Measurements from ENCODE around the gene AOC3.
"Not testable (repeated sequence)": the region's sequence is repeated elsewhere in the genome, so short reads cannot be mapped to it uniquely, and the experiment has no call there.

AOC3 gene

DNA sequence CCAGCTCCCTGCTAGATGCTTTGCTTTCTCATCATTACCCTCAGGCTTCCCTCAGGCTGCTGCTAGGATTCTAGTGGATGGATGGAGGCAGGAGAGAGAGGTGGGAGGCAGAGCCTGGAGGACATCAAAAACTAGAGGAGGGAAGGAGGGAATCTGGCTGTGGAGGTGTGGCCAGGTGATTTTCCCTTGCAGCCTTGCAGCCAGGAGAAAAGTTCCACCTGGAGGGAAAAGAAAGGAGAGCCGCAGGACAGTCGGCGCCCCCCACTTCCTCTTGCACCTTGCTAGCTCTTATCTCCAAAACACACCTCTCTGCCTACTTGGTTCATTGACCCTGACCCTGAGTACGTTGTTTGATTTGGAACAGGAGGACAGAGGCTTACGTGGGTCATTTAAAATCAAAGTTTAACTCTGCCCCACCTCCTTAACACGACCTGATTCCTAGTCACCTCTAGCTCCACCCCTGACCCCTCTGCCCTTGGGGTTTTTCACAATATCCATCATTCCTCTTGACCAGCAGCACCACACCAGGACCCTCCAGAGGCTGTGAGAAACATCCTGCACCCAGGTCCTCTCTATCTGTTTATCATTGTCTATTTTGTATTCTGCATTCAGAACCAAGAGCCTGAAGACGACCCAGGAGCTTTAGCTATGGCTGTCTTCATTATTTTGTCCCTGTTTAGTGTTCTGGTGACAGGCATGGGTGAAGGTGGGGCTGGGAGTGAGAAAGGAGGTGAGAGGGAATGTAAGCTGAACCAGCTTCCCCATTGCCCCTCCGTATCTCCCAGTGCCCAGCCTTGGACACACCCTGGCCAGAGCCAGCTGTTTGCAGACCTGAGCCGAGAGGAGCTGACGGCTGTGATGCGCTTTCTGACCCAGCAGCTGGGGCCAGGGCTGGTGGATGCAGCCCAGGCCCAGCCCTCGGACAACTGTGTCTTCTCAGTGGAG, 15.9 kb downstream of the AOC3 start:
- DNase-seq (ENCODE audit: low read depth in 2 of 2, low spot score in 1 of 2), result no peak

DNA sequence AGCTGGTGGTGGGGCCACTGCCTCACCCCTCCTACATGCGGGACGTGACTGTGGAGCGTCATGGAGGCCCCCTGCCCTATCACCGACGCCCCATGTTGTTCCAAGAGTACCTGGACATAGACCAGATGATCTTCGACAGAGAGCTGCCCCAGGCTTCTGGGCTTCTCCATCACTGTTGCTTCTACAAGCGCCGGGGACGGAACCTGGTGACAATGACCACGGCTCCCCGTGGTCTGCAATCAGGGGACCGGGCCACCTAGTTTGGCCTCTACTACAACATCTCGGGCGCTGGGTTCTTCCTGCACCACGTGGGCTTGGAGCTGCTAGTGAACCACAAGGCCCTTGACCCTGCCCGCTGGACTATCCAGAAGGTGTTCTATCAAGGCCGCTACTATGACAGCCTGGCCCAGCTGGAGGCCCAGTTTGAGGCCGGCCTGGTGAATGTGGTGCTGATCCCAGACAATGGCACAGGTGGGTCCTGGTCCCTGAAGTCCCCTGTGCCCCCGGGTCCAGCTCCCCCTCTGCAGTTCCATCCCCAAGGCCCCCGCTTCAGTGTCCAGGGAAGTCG, 16.8 kb downstream of the AOC3 start:
- DNase-seq (ENCODE audit: low read depth in 2 of 2, low spot score in 1 of 2), result not testable (repeated sequence)

DNA sequence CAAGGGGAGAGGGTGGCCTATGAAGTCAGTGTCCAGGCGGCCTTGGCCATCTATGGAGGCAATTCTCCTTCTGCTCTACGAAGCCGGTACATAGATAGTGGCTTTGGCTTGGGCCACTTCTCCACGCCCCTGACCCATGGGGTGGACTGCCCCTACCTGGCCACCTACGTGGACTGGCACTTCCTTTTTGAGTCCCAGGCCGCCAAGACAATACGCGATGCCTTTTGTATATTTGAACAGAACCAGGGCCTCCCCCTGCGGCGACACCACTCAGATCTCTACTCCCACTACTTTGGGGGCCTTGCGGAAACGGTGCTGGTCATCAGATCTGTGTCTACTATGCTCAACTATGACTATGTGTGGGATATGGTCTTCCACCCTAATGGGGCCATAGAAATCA, 17.3 kb downstream of the AOC3 start:
- no peak for DNase-seq (ENCODE audit: low read depth in 2 of 2, low spot score in 1 of 2)

DNA sequence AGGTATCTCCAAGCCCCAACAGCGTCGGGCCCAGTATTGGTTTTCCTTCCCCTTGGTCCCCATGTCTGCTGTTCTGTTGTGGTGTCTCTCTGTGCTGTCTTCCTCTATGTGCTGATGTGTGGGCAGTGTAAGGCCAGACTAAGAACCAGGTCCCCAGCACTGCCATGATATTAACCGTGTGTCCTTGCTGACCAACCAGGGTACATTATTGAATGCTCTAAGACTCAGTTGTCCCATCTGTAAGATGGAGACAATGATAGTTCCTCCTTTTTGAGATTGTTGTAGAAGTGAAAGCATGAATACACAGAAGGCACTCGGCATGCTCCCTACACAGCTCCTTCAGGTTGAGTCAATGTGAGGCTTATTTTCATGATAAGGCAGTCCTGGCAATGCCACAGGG, 20.6 kb downstream of the AOC3 start:
- DNase-seq (ENCODE audit: low read depth in 2 of 2, low spot score in 1 of 2), result no peak

DNA sequence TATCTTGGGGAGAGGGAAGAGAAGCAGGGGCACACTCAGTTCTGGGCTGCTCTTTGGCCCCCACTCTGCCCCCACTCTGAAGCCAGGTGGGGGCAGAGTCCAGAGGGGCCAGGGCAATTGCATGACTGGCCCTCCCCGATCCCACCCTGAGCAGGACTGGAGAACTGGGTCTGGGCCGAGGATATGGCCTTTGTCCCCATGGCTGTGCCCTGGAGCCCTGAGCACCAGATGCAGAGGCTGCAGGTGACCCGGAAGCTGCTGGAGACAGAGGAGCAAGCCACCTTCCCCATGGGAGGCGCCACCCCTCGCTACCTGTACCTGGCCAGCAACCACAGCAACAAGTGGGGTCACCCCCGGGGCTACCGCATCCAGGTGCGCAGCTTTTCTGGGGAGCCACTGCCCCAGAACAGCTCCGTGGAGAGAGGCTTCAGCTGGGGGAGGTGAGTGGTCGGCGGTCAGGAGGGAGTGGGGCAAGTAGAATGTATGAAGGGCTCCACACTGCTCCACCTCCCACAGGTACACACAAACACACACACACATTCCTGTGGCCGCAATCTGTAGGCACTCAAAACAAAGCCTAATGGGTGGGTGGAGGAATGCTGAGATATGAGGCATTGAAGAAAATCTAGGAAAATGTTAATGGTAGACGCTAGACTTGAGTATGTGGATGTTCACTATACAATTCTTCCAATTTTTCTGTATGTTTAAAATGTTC, 21.4 kb downstream of the AOC3 start:
- no peak for DNase-seq (ENCODE audit: low read depth in 2 of 2, low spot score in 1 of 2)

DNA sequence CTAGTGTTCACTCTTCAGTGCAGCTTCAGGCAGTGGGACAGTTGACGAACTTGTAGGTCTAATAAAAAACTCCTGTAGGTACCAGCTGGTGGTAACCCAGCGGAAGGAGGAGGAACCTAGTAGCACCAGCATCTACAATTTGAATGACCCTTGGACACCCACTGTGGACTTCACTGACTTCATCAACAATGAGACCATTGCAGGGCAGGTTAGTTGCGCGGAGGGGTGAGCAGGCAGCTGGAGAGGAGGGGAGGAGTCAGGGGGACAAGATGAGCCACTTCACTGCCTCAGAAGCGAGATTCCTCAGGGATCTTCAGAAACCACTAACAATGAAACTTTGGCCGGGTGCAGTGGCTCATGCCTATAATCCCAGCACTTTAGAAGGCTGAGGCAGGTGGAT, 22.3 kb downstream of the AOC3 start:
- no peak for DNase-seq (ENCODE audit: low read depth in 2 of 2, low spot score in 1 of 2)

DNA sequence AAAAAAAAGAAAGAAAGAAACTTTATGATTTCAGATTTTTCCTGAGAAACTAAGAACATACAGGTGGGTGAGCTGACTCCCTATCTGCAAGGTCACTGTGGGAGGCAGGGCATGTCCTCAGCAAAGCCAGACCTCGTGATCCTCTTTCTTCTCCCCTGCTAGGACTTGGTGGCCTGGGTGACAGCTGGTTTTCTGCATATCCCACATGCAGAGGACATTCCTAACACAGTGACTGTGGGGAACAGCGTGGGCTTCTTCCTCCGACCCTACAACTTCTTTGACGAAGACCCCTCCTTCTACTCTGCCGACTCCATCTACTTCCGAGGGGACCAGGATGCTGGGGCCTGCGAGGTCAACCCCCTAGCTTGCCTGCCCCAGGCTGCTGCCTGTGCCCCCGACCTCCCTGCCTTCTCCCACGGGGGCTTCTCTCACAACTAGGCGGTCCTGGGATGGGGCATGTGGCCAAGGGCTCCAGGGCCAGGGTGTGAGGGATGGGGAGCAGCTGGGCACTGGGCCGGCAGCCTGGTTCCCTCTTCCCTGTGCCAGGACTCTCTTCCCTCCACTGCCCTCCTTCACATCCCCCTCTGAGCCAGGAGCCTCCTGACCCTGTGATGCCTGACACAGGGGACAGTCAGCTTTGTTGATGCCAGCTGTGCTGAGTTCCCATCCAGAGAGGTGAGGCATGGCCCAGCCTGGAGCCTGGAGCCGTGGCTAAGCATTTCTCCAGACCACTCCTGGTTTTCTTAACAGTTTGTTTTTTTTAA, 23.1 kb downstream of the AOC3 start:
- DNase-seq (ENCODE audit: low read depth in 2 of 2, low spot score in 1 of 2), result not testable (repeated sequence)

DNA sequence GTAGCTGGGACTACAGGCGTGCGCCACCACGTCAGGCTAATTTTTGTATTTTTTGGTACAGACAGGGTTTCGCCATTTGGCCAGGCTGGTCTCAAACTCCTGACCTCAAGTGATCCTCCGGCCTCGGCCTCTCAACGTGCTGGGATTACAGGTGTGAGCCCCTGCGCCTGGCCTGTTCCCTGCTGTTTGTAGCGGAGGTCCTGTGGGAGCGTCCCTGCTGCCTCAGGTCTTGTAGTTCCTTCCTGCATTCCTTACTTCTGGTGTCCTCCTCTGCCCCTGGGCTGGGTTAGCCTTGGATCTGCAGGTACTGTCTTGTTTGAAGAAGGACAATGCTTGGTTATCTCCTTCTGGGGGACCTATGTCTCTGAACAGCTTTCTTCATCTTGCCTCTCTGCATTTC, 26.0 kb downstream of the AOC3 start:
- no peak for DNase-seq (ENCODE audit: low read depth in 2 of 2, low spot score in 1 of 2)

DNA sequence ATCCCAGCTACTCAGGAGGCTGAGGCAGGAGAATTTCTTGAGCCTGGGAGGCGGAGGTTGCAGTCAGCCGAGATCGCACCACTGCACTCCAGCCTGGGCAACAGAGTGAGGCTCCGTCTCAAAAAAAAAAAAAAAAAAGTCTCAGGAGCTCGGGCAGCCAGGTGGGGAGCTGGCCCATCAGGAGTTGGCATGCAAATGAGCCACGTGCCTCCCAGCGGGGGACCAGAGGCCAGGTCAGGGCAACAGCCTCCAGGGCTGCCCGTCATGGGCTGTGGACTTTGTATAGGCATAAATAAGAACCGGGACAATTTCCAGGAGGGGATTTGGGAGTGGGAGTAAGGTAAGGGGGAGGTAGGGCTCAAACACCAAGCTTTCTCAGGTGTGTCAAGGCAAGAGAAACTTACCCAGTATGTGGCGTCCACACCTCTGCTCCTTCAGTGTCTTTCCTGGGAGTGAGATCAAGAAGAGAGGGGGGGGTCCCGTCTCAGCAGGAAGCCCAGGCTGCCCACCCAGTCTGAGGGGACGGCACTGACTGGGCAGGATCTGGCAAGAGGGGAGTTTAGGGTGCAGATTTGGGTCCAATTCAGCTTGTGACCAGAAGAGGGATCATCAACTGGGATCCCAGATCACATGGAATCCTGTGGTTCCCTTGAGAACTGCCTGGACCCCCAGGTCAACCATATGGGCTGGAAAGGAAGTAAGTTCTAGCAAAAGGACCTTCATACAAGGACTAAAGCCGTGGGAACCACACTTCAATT, 27.3 kb downstream of the AOC3 start:
- no peak for DNase-seq (ENCODE audit: low read depth in 2 of 2, low spot score in 1 of 2)

DNA sequence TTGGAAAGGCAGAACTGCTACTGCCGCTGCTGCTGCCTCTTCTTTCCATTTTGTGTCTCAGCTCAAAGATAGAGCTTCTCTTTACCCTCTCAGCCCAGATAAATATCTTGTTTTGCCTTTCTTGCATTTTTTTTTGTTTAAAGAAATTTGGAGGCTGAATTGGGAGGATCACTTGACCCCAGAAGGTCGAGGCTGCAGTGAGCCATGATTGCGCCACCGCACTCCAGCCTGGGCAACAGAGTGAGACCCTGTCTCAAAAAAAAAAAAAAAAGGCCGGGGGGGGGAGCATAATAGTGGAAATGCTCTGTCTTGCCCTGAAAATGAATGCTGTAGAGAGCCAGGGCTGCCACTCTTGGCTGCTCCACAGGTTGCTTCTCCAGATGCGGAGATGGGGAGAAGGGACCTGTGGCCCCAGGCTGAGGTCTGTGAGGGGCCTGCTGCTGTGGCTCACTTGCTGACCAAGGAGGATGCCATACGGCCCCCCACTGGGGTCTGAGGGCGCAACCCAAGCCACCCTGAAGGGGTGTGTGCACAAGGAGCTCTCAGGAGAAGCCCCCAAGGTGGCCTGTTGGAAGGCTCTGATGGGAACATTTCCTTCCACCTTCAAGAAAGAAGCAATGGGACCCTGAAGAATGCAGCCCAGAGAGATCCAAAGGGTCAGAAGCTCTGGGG, 28.1 kb downstream of the AOC3 start:
- no peak for DNase-seq (ENCODE audit: low read depth in 2 of 2, low spot score in 1 of 2)

DNA sequence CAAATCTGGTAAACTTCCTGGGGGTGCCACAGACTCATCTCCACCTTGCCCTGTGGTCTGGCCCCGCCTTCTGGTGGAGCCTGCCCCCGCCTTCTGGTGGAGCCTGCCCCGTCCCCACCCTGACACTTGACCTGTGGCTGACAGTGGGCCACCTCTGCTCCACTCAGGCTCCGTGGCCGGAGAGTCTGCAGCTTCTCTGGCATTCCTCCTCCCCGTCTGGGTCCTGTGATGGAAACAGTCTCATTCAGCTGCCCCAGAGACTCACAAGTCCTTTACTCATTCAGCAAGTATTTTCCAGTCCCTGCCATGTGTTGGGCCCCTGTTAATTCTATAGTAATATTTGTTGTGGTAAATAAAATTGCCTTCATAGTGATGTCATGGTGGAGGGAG, 28.6 kb downstream of the AOC3 start:
- no peak for DNase-seq (ENCODE audit: low read depth in 2 of 2, low spot score in 1 of 2)

DNA sequence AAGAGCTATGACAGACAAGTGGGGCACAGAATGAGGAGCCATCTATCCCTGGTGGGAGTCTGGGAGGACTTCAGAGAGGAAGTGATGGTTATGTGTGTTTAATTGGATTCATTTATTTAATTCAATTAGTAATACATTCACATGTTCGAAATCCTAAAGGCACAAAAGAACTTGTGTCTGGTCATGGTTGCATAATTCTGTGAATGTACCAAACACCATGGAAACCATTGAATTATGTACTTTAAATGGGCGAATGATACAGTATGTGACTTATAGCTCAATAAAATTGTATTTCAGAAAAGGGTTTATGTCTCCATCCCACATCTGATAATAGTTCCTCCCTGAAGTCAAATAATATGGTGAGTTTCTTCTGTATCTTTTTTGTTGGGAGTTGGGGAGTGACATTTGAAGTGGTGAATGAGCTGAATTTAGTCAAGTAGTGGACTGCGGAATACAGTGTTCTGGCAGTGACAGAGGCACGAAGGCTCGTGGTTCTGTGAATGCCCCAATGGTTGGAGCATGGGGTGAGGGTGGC, 29.8 kb downstream of the AOC3 start:
- DNase-seq (ENCODE audit: low read depth in 2 of 2, low spot score in 1 of 2), result no peak

DNA sequence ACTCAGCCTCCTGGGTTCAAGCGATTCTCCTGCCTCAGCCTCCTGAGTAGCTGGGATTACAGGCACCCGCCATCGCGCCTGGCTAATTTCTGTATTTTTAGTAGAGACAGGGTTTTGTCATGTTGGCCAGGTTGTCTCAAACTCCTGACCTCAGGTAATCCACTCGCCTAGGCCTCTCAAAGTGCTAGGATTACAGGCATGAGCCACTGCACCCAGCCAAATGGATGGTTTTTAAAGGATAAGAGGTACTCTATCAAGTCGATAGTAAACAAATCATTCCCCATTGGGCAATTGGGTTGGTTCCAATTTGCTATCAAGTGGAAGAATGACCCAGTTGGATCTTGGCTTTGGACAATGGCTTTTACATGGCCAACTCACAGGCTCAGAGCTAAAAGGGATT, 30.7 kb downstream of the AOC3 start:
- not testable (repeated sequence) for DNase-seq (ENCODE audit: low read depth in 2 of 2, low spot score in 1 of 2)

DNA sequence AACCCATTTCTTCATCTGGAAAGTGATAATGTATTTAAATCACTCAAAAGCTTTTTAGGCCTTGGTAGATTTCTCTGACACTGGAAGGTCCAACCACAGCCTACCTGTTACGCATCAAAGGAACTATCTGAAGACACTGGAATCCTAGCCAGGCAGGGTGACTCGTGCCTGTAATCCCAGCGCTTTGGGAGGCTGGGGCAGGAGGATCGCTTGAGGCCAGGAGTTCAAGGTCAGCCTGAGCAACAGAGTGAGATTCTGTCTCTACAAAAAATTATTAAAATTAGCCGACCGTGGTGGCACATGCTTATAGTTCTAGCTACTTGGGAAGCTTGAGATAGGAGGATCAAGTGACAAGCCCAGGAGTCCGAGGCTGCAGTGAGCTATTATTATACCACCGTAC, 31.2 kb downstream of the AOC3 start:
- no peak for DNase-seq (ENCODE audit: low read depth in 2 of 2, low spot score in 1 of 2)

DNA sequence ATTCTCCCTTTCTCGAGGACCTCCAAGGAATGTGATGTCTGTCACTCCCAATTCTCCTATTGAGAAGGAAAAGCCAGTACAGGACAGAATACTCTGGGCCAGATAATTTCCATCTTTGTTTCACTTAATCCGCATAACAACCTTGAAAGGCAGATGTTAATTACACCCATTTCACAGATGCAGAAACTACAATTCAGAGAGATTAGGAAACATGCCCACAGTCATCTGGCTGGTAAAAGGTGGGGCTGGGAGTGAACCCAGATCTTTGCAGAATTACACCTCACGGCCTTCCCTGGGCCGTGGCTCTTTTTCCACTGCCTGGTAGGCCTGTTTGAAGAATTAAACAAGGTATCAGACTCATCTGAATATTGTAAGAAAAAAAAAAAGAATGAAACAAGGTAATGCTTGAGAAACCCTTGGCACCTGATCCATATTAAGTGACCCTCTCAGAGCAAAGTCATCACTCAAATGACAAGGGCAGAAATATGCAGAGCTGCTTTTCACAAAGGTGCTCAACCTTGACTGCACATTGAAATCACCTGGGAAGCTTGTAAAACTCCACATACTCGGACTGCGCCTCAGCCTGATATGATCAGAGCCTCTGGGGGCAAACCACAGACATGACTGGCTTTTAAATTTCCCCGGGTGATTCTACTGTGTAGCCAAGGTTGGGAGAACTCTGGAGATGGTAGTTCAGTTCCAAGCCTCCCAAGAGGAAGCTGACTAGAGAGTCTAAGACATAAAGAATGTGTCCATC, 33.0 kb downstream of the AOC3 start:
- DNase-seq (ENCODE audit: low read depth in 2 of 2, low spot score in 1 of 2), result no peak

DNA sequence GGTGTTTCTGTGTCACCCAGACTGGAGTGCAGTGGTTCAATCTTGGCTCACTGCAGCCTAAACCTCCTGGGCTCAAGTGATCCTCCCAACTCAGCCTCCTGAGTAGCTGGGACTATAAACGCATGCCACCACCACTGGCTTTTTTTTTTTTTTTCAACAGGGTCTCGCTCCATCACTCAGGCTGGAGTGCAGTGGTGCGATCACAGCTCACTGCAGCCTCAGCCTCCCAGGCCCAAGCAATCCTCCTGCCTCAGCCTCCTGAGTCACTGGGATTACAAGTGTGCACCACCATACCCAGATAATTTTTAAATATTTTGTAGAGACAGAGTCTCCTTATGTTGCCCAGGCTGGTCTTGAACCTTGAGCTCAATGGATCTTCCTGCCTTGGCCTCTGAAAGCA, 34.8 kb downstream of the AOC3 start:
- not testable (repeated sequence) for DNase-seq (ENCODE audit: low read depth in 2 of 2, low spot score in 1 of 2)

DNA sequence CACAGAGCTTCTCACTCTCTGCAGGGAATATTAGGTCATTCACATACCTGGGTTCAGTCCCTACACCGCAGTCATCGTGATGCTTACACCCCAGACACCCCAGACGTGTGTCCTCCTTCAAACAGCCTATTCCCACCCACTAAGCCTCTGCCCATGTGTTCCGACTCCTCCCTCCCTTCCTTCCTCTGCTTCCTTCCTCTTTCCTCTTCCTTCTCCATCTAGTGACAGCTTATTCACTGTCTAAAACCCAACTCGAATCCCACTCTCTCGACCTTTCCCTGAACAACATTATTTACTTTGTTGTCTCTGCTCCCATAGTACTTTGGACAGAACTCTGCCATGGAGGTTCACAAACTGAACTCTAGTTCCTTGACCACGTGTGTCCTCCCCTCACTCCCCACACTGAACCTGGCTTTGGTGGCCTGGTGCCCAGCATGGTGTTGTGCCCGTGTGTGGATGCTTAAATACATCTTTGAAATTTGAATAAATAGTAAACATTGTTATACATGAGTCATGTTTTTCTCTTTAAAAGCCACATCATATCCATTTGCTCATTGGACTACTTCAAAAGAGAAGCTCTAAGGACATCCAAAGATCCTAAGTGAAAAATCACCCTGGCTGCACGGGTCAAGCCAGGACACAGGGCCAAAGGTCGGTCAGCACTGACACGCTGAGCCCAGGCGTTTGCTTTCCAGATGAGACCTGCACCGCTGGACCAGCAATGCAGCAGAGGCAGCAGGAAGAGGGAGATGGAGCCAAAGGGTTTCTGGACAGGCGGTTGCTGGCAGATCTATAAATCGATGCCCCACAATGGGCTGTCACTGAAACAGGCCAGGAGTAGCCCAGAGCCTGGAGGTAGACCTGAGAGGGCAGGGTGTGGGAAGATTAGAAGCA, 35.5 kb downstream of the AOC3 start:
- no peak for DNase-seq (ENCODE audit: low read depth in 2 of 2, low spot score in 1 of 2)

DNA sequence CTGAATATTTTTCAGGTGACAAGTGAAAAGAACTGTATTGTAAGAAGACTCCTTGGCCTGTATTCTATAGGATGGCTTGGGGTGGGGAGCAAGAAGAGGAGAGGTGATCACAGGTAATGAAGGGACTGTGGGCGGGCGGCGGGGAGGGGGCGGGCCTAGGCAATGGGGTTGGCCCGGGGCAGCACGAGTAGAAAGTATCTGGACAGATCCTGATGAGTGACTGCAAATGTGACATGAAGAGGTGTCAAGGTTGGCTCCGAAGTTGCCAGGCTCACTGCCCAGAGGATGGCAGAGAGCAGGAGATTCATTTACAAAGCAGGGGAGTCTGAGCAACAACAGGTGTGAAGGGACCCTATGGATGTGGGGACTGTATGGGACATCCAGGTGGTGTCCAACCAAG, 38.8 kb downstream of the AOC3 start:
- DNase-seq (ENCODE audit: low read depth in 2 of 2, low spot score in 1 of 2), result no peak
